Endometrial microvascular endothelial cells (primary cell): Measurements from ENCODE around the gene PKP1. TPM values are rescaled to one million over a fixed set of nuclear protein-coding genes. Genes with fewer than 3 reads are reported as not detected.

Experiments
- in situ Hi-C: cut with HindIII; loops from 2 replicates; pipeline ENCODE4 v1.10.0; 2017; ENCODE audit warnings: low sequenced_read_pairs, low pct_unique_long_range_greater_than_20kb; ENCODE audit errors: inconsistent ontology term
- total RNA-seq: library from RNA; depleted of rRNA; stranded (reverse); fragments of >200 nt; gene quantifications from one replicate; pipeline ENCODE4 v1.2.3, GENCODE V29; 2015; ENCODE audit errors: inconsistent ontology term

PKP1 gene
- total RNA-seq, 1 donor from 2014 or later = not detected

DNA sequence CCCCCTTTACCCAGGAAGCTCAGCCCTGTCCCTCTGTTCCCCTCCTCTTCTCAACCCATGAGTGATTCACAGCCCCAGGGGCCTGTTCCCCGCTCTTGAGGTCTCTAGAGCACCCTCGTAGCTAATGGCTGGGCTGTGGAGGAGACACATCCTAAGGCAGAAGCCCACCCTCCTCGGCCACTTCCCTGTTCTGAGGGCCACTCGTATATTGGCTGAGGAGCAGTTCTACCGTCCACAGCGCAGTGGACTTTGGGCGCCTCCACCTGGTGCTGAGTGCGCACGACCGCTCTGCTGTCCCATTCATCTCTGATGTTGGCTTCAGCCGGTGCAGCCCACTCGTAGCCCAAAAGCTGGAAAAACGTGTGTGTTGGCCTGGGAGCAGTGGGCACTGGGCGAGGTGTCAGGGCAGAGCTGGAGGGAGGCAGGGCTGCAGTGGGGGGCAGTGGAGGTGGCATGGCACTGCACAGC, 24.5 kb upstream of the PKP1 start:
- in situ Hi-C loops = no loop called here

GRCh38 chr1:201259476-201260235, 23.6 kb upstream of the PKP1 start:
- in situ Hi-C loops = no loop called here

DNA sequence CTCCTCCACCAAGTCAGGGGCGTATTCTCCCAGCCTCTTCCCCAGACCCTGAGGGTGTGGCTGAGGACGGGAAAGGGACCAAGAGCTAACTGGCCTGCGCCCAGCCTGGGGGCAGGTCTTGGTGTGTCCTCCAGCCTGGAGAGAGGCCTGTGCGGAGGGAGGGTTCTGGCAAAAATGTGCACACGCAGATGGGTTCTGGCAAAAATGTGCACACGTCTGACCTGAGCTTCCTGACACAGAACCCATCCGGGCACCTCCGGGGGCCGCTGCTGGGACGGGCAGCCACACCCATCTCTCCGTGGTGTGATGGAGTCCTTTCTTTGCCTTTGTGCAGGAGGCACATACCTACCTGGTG, 23.1 kb upstream of the PKP1 start:
- in situ Hi-C loops = no loop called here

- in situ Hi-C loops = no loop called here
Measured at GRCh38 chr1:201260648-201261311, 22.5 kb upstream of the PKP1 start.

DNA sequence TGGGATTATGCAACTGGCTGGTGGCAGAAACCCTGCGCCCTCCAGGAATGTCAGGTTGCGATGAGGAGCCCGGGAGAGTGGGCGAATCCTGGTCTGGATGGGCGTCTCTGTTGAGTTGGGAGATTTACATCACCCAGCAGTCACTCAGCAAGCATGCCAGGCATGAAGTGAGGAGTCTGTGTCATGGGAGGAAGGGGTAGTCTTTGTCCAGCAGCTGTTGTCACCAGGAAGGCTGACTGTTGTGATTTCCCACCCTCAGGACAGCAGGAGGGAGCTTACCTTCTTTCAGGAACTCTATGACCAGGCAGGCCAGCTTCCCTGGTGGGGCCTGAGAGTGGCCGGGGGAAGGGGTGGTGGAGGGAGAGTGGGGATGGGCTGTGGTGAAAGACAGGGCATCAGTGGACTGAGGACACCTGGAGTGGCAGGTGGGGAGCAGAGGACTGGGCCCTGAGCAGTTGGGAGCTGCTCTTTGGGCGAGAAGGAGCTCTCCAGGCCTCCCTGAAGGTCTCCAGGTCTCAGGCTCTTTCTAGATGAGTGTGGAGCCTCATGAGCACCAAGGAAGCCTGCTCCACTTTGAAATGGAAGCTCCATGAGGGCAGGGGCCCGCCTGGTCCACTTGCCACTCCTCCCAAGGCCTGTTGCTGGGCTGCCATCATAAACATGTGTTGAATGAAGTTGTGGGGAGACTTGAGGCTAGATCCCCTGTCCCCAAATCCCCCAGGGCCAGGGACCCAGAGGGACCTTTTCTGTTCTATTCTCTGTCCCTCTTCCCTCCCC, 21.3 kb upstream of the PKP1 start:
- in situ Hi-C loops = no loop called here

- in situ Hi-C loops = no loop called here
Measured at GRCh38 chr1:201262963-201263608, 20.2 kb upstream of the PKP1 start.

GRCh38 chr1:201264072-201264471, 19.2 kb upstream of the PKP1 start:
- in situ Hi-C loops = no loop called here

DNA sequence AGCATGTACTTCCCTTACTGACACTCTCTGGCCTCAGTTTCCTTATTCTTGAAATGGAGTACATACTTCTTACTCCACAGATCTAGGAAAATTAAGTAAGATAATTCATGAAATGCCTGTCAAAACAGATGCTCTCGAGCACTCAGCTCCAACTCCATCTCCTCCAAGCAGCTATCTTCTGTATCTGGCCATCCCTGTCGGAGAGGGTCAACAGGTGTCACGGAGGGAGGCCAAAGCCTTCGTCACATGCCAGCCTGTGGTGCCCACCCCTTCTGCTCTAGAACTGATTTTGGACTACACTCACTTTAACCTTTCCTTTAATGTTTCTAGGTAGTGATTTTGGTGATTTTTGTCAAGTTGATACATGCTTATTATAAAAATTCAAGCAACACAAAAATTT, 18.8 kb upstream of the PKP1 start:
- in situ Hi-C loops = no loop called here

DNA sequence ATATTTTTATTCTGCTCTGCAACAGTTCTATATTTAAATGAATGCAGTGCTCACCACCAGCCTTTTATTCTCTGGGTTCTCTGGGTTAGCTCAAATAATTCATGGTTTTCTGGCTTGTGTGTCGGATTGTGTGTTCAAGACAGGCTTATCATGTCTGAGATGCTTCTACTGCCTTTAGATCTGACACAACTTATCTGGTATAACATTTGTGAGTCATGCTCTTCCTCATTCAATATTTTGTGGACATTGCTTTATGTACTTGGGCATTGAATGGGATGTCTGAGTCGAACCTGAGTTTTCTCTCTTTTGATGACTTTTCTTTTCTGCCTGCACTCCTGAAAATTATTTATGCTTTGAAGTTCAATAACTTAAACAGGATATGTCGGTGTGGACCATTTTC, 17.6 kb upstream of the PKP1 start:
- in situ Hi-C loops = no loop called here

DNA sequence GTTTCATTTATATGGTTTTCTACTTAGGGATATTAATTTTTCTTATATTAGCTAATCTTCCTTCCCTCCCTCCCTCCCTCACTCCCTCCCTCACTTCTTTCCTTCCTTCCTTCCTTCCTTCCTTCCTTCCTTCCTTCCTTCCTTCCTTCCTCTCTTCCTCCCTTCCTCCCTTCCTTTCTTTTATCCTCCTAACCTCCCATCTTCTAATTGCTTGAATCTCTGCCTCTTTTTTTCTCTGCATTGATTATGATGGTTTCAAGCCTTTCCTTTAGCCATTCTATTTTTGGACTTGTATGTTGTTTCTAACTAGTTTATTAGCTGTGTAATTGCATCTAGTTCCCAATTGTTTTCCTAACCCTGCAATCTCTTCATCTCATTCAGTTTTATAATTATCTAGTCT, 17.0 kb upstream of the PKP1 start:
- in situ Hi-C loops = no loop called here

DNA sequence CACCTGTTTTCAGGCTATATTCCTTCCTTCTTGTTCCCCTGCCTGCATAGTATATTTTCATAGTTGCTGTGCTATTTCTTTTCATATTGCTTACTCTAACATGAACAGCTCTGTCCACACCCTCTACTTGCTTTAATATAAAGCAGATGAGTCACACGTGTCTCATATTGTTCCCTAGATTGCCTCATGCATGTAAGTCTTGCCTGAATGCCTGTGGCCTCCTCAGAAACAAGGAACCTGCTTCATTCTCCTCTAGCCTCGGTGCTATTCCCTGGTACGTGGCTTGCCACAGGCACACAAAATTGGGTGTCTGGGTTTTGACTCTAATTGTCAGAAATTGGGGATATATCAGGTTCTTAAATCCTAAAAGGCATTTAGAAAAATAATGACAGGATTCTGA, 16.5 kb upstream of the PKP1 start:
- in situ Hi-C loops = no loop called here

GRCh38 chr1:201267481-201268229, 15.7 kb upstream of the PKP1 start:
- in situ Hi-C loops = no loop called here

- in situ Hi-C loops = no loop called here
Measured at GRCh38 chr1:201268604-201269151, 14.6 kb upstream of the PKP1 start.

GRCh38 chr1:201269281-201269680, 14.0 kb upstream of the PKP1 start:
- in situ Hi-C loops = no loop called here

DNA sequence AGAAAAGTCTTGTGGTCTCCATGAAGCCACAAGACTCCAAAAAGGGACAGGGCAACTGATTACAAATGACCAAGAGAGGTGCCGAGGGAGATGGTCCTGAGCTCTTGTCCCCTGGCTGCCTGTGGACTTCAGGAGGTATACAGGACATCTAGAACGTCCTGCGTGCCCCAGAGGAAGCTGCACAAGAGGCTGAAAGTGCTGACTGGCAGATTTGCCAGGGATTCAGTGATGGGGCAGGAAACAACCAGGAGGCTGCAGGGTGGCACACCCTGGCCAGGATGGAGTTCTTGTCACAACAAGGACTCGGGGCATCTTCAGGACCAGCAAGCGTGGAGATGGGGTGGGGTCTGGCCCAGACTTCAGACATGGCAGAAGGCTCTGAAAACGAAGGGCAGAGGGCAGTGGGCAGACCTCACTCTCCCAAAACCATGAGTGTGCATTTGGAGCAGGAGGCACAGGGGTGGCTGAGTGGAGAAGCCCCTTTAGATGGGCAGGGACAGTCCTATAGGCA, 13.4 kb upstream of the PKP1 start:
- in situ Hi-C loops = no loop called here

- in situ Hi-C loops = no loop called here
Measured at GRCh38 chr1:201270616-201271390, 12.5 kb upstream of the PKP1 start.

- in situ Hi-C loops = no loop called here
Measured at GRCh38 chr1:201272799-201273198, 10.5 kb upstream of the PKP1 start.
